Stromal cell of bone marrow (primary cell): ENCODE data around the gene OXT.

Source experiments
- DNase-seq: peaks from one replicate; pipeline ENCODE4 v3.0.0-alpha.2; 2012; ENCODE audit warnings: low read depth

OXT gene

DNA sequence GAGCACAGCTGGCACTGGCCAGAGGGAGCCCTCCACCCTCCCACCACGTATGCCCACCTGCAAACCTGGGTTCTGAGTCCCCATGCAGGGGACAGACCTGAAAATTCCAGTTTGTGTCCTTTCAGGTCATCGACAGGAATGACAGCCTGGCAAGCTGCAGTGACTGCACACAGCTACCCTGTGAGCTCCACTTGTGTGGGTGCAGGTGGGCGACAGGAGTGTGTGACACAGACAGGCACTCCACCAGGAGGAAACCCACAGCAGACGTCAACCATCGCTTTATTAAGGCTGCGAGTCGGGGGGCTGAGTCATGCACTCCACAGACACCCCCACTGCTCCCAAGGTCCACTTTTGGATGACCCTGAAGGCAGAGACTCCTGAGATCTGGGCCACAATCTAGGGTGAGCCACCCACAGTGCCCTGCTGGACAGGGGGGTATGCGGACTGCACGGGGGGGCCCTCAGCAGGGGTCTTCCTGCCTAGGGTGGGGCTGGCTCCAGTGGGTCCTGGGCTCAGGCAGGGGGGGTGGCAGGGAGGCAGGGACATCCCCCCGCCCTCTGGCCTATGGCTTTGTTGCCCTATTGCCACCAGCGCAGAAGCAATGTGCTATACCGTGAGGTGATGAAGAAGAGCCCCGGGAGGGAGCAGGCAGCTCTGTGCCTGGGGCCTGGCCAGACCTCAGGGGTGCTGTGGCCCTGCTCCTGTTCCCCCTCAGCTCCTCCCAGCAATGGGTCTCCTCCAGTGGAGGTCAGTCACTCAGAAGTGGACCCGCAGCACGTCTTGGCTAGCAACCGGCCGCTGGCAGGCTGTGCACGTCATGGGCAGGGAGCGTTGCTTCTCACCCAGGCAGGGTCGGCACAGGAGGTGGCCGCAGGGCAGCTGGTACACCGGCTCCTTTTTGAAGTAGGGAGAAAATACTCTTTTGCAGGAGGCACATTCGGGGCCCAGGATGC is 38.2 kb downstream of the OXT start:
- DNase-seq: no peak

DNA sequence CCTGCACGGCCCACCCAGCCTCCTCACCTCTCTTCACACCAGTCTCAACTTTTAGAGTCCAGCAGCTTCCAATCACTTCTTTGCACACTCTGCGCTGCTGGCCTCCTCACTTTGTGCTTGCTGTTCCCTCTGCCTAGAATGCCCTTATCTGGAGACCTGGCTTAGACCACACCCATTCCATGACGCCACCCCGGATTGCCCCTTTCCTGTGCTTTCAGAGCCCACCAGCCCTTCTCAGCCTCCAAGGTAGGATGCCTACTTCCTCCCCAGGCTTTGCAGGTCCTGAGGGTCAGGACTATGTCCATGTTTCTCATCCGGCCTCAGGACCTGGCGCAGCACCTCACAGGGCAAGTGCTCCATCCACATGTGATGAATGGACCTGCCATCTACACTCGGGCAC is 40.1 kb downstream of the OXT start:
- DNase-seq: no peak

DNA sequence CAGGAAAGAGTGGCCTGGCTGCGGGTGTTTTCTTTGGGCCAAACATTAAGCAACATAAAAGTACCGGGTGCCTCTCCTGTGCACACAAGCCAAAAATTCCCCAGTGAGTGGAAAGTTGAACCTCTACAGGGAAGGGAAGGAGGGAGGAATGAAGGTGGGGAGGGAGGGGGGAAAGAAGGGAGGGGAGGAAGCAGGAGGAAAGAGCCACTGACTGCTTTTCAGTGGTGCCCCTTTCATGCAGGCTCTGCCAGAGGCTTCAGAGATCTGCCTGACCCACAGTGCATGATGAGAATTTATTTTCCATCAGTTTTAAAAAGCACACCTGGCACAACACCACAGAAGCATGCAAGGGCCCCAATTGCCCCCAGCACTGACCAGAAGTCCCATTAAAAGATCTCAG is 40.6 kb downstream of the OXT start:
- no peak for DNase-seq

DNA sequence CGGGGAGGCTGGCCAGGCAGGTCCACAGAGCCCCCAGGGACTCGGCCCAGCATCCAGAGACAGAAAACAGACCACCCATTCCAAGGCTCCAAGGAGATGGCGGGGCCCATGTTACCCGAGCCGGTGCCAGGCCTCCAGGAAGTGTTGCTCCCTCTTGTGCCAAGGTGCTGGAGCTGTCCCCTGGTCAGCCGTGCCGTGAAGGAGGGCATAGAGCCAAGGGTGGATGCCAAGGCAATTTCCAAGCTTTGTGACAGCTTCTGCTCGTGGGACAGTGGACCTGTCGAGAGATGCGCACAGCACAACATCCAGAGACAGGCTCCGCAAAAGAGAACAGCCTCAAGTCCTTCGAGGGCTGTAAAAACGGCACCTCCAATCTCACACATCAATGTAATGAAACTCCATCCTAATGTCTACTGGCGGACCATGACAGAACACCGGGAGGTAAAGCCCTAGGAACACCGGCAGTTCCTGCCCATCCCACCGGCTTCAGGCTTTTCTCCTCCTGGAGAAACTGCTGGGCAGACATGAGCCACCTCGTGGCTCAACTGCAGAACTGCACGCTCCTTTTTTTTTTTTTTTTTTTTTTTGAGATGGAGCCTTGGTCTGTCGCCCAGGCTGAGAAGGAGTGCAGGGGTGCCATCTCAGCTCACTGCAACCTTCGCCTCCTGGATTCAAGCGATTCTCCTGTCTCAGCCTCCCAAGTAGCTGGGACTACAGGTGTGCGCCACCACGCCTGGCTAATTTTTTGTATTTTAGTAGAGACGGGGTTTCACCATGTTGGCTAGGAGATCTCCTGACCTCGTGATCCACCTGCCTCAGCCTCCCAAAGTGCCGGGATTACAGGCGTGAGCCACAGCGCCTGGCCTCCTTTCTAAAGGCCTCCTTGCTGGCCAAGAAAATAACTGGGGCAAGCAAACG is 44.0 kb downstream of the OXT start:
- DNase-seq: peak; percentile 21

DNA sequence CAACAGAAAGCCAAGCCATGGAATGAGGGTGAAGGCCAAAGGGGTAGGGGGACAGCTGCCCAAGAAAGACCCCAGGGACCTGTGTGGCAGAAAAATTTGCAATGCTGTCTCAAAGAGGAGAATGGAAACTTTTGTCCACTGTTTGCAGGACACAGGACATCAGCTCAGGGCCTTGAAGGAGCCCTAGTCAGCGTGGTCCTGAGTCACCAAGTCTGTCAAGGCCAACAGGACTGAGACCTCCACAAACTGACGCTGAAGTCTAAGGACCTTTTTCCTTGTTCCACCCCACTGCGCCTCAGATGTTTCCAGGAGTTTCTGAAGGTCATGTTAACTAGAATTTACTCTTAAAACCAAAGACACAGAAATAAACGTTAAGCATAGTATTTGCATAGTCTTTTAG is 44.9 kb downstream of the OXT start:
- no peak for DNase-seq

DNA sequence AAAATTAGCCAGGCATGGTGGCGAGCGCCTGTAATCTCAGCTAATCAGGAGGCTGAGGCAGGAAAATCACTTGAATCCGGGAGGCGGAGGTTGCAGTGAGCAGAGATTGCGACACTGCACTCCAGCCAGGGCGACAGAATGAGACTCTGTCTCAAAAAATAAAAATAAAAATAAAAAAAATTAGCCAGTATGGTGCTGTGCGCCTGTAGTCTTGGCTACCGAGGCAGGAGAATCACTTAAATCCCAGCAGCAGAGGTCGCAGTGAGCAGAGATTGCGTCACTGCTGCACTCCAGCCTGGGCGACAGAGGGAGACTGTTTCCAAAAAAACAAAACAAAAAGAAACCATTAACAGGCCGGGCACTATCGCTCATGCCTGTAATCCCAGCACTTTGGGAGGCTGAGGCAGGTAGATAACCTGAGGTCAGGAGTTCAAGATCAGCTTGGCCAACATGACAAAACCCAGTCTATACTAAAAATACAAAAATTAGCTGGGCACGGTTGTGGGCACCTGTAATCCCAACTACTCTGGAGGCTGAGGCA is 46.5 kb downstream of the OXT start:
- DNase-seq: peak; percentile 67

DNA sequence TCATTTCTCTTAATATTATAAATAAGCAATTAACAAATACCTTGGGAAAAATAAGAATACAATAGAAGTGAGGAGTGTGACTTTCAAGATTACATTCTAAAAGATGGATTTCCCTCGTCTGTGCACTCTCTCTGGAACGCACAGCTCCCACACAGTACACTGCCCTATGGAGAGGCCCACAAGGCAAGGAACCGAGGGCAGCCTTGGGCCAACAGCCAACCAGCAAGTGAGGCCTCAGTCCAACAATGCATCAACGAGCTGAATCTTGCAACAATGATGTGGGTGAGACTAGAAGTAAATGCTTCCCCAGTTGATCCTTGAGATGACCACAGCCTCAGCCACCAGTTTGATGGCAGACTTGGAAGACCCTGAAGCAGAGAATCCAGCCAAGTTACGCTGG is 47.6 kb downstream of the OXT start:
- DNase-seq: no peak

DNA sequence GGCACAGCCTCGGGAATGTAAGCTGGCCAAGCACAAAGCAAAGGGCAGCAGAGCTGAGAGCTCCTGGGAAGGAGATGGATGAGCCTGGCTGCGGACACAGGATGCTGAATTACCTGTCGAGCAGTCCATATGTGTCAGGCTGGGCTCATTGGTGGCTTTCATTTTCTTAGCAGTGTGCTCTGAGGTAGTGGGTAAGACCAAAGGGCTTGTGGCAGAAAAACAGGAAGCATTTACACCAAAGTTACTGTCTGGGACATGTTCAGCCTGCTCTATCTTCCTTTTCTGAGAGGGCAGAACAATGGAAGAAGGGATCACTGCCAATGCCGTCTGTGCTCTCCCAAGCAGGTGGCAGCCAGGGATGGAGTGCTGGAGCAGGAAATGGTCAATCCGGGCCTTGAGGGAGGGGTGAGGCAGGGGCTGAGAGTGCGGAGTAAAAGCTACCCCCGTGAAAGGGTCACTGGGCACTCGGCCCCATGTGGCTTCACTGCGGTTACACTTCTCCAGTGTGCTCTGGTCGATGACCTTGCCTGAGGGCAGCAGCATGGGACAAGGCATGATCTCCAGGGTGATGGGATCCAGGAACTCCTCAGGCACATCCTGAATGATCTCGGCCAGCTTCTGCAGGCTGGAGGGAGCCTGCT is 50.0 kb downstream of the OXT start:
- no peak for DNase-seq
